Astrocyte (in vitro differentiated cells and primary cell): Measurements from ENCODE around the gene FOXJ3. TPM values are rescaled to one million over a fixed set of nuclear protein-coding genes. Genes with fewer than 3 reads are reported as not detected.

Experiments used
- DNase-seq: peaks from one replicate; pipeline ENCODE4 v3.0.0-alpha.2; 2010; ENCODE audit warnings: low read depth
- FAIRE-seq: peaks from 2 replicates; lab custom pipeline; 2011; peaks lifted over from hg19 to GRCh38; lab: Jason Lieb, UNC
- H2AFZ ChIP-seq: 2 replicates; pipeline ENCODE4 v1.6.0; 2012; ENCODE audit warnings: low read depth, low read length, inconsistent platforms
- H3K27ac ChIP-seq: 2 replicates; pipeline ENCODE4 v1.5.1; 2011; ENCODE audit warnings: low read depth, low read length, inconsistent platforms
- H3K27me3 ChIP-seq: 2 replicates; pipeline ENCODE4 v1.6.0; 2011; ENCODE audit warnings: low read length, inconsistent platforms; ENCODE audit not compliant: insufficient read depth
- H3K36me3 ChIP-seq: 2 replicates; pipeline ENCODE4 v1.5.1; 2011; ENCODE audit warnings: low read length, inconsistent platforms; ENCODE audit not compliant: insufficient read depth
- H3K4me1 ChIP-seq: 2 replicates; pipeline ENCODE4 v1.5.1; 2011; ENCODE audit warnings: low read length, inconsistent platforms; ENCODE audit not compliant: insufficient read depth
- H3K4me2 ChIP-seq: 2 replicates; pipeline ENCODE4 v1.6.0; 2012; ENCODE audit warnings: low read length, inconsistent platforms
- H3K4me3 ChIP-seq: 2 replicates; pipeline ENCODE4 v1.5.1; 2011; ENCODE audit warnings: low read depth, mild to moderate bottlenecking, low read length, inconsistent platforms; ENCODE audit not compliant: insufficient read depth
- H3K79me2 ChIP-seq: 2 replicates; pipeline ENCODE4 v1.6.0; 2012; ENCODE audit warnings: mild to moderate bottlenecking, low read length, inconsistent platforms; ENCODE audit not compliant: insufficient read depth
- H3K9ac ChIP-seq: 2 replicates; pipeline ENCODE4 v1.6.0; 2012; ENCODE audit warnings: mild to moderate bottlenecking, low read length, inconsistent platforms
- H3K9me3 ChIP-seq: 2 replicates; pipeline ENCODE4 v1.5.1; 2012; ENCODE audit warnings: low read depth, mild to moderate bottlenecking, low read length, inconsistent platforms; ENCODE audit not compliant: insufficient read depth
- H4K20me1 ChIP-seq: 2 replicates; pipeline ENCODE4 v1.6.0; 2012; ENCODE audit warnings: low read length, inconsistent platforms; ENCODE audit not compliant: insufficient read depth
- H3K27ac Mint-ChIP-seq: one replicate; pipeline ENCODE4 v1.8.0; 2021; ENCODE audit warnings: mild to moderate bottlenecking, mixed read lengths; ENCODE audit not compliant: unreplicated experiment
- H3K27me3 Mint-ChIP-seq: one replicate; pipeline ENCODE4 v1.8.0; 2021; ENCODE audit warnings: low read depth, mixed read lengths; ENCODE audit not compliant: unreplicated experiment
- H3K36me3 Mint-ChIP-seq: one replicate; pipeline ENCODE4 v1.8.0; 2021; ENCODE audit warnings: low read depth, mixed read lengths; ENCODE audit not compliant: unreplicated experiment
- H3K4me1 Mint-ChIP-seq: one replicate; pipeline ENCODE4 v1.8.0; 2021; ENCODE audit warnings: low read depth, mixed read lengths; ENCODE audit not compliant: unreplicated experiment
- H3K4me3 Mint-ChIP-seq: one replicate; pipeline ENCODE4 v1.8.0; 2021; ENCODE audit warnings: mild to moderate bottlenecking, moderate library complexity, mixed read lengths; ENCODE audit not compliant: unreplicated experiment
- H3K9me3 Mint-ChIP-seq: one replicate; pipeline ENCODE4 v1.8.0; 2021; ENCODE audit warnings: mild to moderate bottlenecking, mixed read lengths; ENCODE audit not compliant: unreplicated experiment
- EZH2 ChIP-seq: IDR thresholded peaks from 2 replicates; pipeline ENCODE4 v1.6.1; 2012; ENCODE audit warnings: mild to moderate bottlenecking, low read length, inconsistent platforms; ENCODE audit not compliant: insufficient read depth
- total RNA-seq: library from RNA; stranded (reverse); gene quantifications from 2 replicates; pipeline ENCODE4 v1.2.1, GENCODE V29; 2021
- TF ChIP-seq, protein P1 (sequence below): IDR thresholded peaks from 2 replicates; pipeline ENCODE4 v1.5.1; 2011; ENCODE audit warnings: low read depth, mild to moderate bottlenecking, inconsistent platforms, low read length, moderate library complexity; ENCODE audit not compliant: insufficient read depth

Gene FOXJ3
- total RNA-seq, 1 donor from 2014 or later, result 41.9 TPM

DNA sequence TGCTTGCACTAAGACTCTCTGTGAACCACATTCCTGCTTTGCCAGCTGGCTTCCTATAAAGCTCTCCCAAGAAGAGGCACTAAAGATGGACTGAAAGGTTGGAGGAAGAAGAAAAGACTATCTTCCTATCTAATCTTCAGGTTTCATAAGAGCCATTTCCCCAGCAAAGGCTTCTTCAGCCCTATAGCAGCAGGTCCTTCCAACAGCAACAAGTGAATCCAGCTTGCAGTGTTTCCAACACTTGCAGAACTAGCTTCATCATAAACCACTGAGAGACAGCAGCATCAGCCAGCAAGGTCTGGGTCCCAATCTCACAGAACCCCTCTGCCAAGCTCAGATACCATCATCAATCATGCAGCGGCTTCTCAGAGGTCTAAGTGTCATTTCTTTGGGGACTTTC lies 28.1 kb downstream of the FOXJ3 start:
- Histone ChIP-seq H3K9ac (no peak overlapping the region), H4K20me1 (peaks cover 63% of the 10 kb centered on the region), H3K27ac (no peak overlapping the region), H3K79me2 (peaks cover 79% of the 10 kb centered on the region), H3K9me3 (no peaks in the 10 kb centered on the region), H2AFZ (no peak overlapping the region), H3K4me1 (no peaks in the 10 kb centered on the region), H3K36me3 (no peaks in the 10 kb centered on the region), H3K4me3 (no peak overlapping the region), H3K4me2 (no peak overlapping the region), H3K27me3 (no peaks in the 10 kb centered on the region)
- DNase-seq (no peak), FAIRE-seq (no peak)
- Mint-ChIP-seq H3K36me3 (peaks cover 6% of the 10 kb centered on the region), H3K27ac (no peak overlapping the region), H3K4me1 (peaks cover 9% of the 10 kb centered on the region), H3K4me3 (no peak overlapping the region), H3K27me3 (no peaks in the 10 kb centered on the region), H3K9me3 (no peaks in the 10 kb centered on the region)
- TF ChIP-seq, protein P1, sequence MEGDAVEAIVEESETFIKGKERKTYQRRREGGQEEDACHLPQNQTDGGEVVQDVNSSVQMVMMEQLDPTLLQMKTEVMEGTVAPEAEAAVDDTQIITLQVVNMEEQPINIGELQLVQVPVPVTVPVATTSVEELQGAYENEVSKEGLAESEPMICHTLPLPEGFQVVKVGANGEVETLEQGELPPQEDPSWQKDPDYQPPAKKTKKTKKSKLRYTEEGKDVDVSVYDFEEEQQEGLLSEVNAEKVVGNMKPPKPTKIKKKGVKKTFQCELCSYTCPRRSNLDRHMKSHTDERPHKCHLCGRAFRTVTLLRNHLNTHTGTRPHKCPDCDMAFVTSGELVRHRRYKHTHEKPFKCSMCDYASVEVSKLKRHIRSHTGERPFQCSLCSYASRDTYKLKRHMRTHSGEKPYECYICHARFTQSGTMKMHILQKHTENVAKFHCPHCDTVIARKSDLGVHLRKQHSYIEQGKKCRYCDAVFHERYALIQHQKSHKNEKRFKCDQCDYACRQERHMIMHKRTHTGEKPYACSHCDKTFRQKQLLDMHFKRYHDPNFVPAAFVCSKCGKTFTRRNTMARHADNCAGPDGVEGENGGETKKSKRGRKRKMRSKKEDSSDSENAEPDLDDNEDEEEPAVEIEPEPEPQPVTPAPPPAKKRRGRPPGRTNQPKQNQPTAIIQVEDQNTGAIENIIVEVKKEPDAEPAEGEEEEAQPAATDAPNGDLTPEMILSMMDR, result no peak
- no peak for TF ChIP-seq EZH2

DNA sequence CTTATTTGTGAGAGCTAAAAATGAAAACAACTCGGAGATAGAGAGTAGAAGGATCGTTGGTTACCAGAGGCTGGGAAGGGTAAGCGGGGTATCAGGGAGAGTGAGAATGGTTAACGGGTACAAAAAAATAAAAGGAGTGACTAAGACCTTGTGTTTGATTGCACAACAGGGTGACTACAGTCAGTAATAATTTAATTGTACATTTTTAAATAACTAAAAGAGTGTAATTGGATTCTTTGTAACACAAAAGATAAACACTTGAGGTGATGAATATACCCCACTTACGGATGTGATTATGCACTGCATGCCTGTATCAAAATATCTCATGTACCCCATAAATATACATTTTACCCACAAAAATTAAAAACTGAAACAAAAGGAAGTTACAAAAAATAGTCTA lies 29.4 kb downstream of the FOXJ3 start:
- Mint-ChIP-seq H3K36me3 (peaks cover 17% of the 10 kb centered on the region), H3K27me3 (no peaks in the 10 kb centered on the region), H3K9me3 (no peaks in the 10 kb centered on the region), H3K27ac (no peak overlapping the region), H3K4me3 (no peak overlapping the region), H3K4me1 (peaks cover under 1% of the 10 kb centered on the region)
- Histone ChIP-seq H3K27me3 (no peaks in the 10 kb centered on the region), H2AFZ (no peak overlapping the region), H3K27ac (no peak overlapping the region), H3K9me3 (no peaks in the 10 kb centered on the region), H4K20me1 (peaks cover 53% of the 10 kb centered on the region), H3K36me3 (no peaks in the 10 kb centered on the region), H3K4me3 (no peak overlapping the region), H3K4me2 (no peak overlapping the region), H3K4me1 (no peaks in the 10 kb centered on the region), H3K9ac (no peak overlapping the region), H3K79me2 (peaks cover 73% of the 10 kb centered on the region)
- peak; percentile 48 for DNase-seq
- no peak for FAIRE-seq
- TF ChIP-seq, protein P1, result no peak
- no peak for TF ChIP-seq EZH2

DNA sequence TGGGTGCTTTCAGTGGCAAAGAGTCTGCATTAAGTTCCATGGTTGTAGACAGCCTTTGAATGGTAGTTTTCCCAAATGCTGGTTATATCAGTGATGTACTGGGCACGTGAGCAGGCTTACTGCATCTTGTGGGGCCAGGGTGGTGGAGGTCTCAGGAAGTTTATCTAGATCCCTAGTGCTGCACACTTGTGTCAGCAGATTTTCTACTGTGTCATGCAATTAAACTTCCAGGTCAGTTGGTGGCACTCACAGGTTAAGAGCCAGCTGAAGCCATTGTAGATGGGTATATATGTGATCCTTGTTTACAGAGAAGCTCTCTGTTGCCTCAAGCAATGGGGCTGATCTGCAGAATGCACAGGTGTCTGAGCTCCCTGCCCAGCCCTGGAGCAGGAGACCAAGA lies 33.0 kb downstream of the FOXJ3 start:
- H3K27me3 Mint-ChIP-seq, result no peaks in the 10 kb centered on the region
- Histone ChIP-seq H3K27ac (no peak overlapping the region), H3K27me3 (no peaks in the 10 kb centered on the region), H3K4me2 (no peak overlapping the region), H3K9me3 (no peaks in the 10 kb centered on the region), H3K9ac (no peak overlapping the region), H3K36me3 (no peaks in the 10 kb centered on the region), H2AFZ (no peak overlapping the region), H3K4me3 (no peak overlapping the region), H3K4me1 (no peaks in the 10 kb centered on the region), H3K79me2 (peaks cover 50% of the 10 kb centered on the region), H4K20me1 (peaks cover 44% of the 10 kb centered on the region)
- FAIRE-seq, result no peak
- H3K36me3 Mint-ChIP-seq, result peaks cover 30% of the 10 kb centered on the region
- H3K4me3 Mint-ChIP-seq, result no peak overlapping the region
- no peak for DNase-seq
- no peaks in the 10 kb centered on the region for H3K4me1 Mint-ChIP-seq
- no peak overlapping the region for H3K27ac Mint-ChIP-seq
- peaks cover 6% of the 10 kb centered on the region for H3K9me3 Mint-ChIP-seq
- TF ChIP-seq, protein P1, result no peak
- no peak for TF ChIP-seq EZH2
